Neural crest cell (in vitro differentiated cells): Measurements from ENCODE around the gene FBXL19. TPM values are rescaled to one million over a fixed set of nuclear protein-coding genes. Genes with fewer than 3 reads are reported as not detected.

Source experiments
- DNase-seq: peaks from one replicate; pipeline ENCODE4 v3.0.0; 2021; ENCODE audit warnings: low read depth, mixed read lengths, low spot score
- H3K27ac Mint-ChIP-seq: one replicate; pipeline ENCODE4 v1.8.0; 2021; ENCODE audit warnings: mild to moderate bottlenecking, mixed read lengths; ENCODE audit not compliant: unreplicated experiment
- H3K27me3 Mint-ChIP-seq: 2 replicates; pipeline ENCODE4 v1.8.0; 2021; ENCODE audit warnings: low read depth, mild to moderate bottlenecking, mixed read lengths
- H3K36me3 Mint-ChIP-seq: 2 replicates; pipeline ENCODE4 v1.8.0; 2021; ENCODE audit warnings: low read depth, mild to moderate bottlenecking, mixed read lengths
- H3K4me1 Mint-ChIP-seq: 2 replicates; pipeline ENCODE4 v1.8.0; 2021; ENCODE audit warnings: mixed read lengths
- H3K4me3 Mint-ChIP-seq: one replicate; pipeline ENCODE4 v1.8.0; 2021; ENCODE audit warnings: mild to moderate bottlenecking, mixed read lengths
- H3K9me3 Mint-ChIP-seq: 2 replicates; pipeline ENCODE4 v1.8.0; 2021; ENCODE audit warnings: mixed read lengths
- CTCF ChIP-seq: fragments of 200-600 bp; sonication (generic); conservative IDR thresholded peaks from 2 replicates; pipeline ENCODE4 v1.5.0; 2021; ENCODE audit warnings: antibody characterized with exemption, mild to moderate bottlenecking
- total RNA-seq: library from RNA; stranded (reverse); gene quantifications from 2 replicates; pipeline ENCODE4 v1.2.1, GENCODE V29; 2021

The FBXL19 gene
- total RNA-seq, 1 donor from 2014 or later = 84.7 TPM

GRCh38 chr16:30969246-30969842 lies 46.0 kb downstream of the FBXL19 start:
- TF ChIP-seq CTCF = no peak
- no peak overlapping the region for H3K4me3 Mint-ChIP-seq
- H3K9me3 Mint-ChIP-seq = no peaks in the 10 kb centered on the region
- H3K4me1 Mint-ChIP-seq = no peaks in the 10 kb centered on the region
- no peak overlapping the region for H3K27ac Mint-ChIP-seq
- no peak for DNase-seq
- H3K27me3 Mint-ChIP-seq = no peaks in the 10 kb centered on the region
- peaks cover 19% of the 10 kb centered on the region for H3K36me3 Mint-ChIP-seq

GRCh38 chr16:30971298-30971697 lies 47.9 kb downstream of the FBXL19 start:
- Mint-ChIP-seq H3K36me3 (peaks cover 20% of the 10 kb centered on the region), H3K4me3 (no peak overlapping the region), H3K9me3 (no peaks in the 10 kb centered on the region), H3K27ac (no peak overlapping the region), H3K4me1 (no peaks in the 10 kb centered on the region), H3K27me3 (no peaks in the 10 kb centered on the region)
- DNase-seq = no peak
- TF ChIP-seq CTCF = no peak

GRCh38 chr16:30972872-30973271 lies 49.5 kb downstream of the FBXL19 start:
- Mint-ChIP-seq H3K9me3 (no peaks in the 10 kb centered on the region), H3K27ac (no peak overlapping the region), H3K27me3 (no peaks in the 10 kb centered on the region), H3K4me1 (no peaks in the 10 kb centered on the region), H3K4me3 (no peak overlapping the region), H3K36me3 (peaks cover 18% of the 10 kb centered on the region)
- no peak for DNase-seq
- no peak for TF ChIP-seq CTCF

- no peak for TF ChIP-seq CTCF
- Mint-ChIP-seq H3K27me3 (no peaks in the 10 kb centered on the region), H3K36me3 (peaks cover 17% of the 10 kb centered on the region), H3K27ac (no peak overlapping the region), H3K4me1 (no peaks in the 10 kb centered on the region), H3K9me3 (no peaks in the 10 kb centered on the region), H3K4me3 (no peak overlapping the region)
- no peak for DNase-seq
These were observed 51.0 kb downstream of the FBXL19 start for GRCh38 chr16:30974348-30974747.

GRCh38 chr16:30976486-30976885 lies 53.1 kb downstream of the FBXL19 start:
- Mint-ChIP-seq H3K27ac (no peak overlapping the region), H3K4me3 (no peak overlapping the region), H3K4me1 (no peaks in the 10 kb centered on the region), H3K27me3 (no peaks in the 10 kb centered on the region), H3K9me3 (no peaks in the 10 kb centered on the region), H3K36me3 (peaks cover 19% of the 10 kb centered on the region)
- DNase-seq = no peak
- no peak for TF ChIP-seq CTCF

GRCh38 chr16:30977502-30977901 lies 54.1 kb downstream of the FBXL19 start:
- Mint-ChIP-seq H3K9me3 (no peaks in the 10 kb centered on the region), H3K4me3 (no peak overlapping the region), H3K27me3 (no peaks in the 10 kb centered on the region), H3K36me3 (peaks cover 16% of the 10 kb centered on the region), H3K4me1 (no peaks in the 10 kb centered on the region), H3K27ac (no peak overlapping the region)
- TF ChIP-seq CTCF = peak; percentile 45
- DNase-seq = no peak
